Skin epidermis (tissue), 12 donors: ENCODE measurements around the gene NRG2.

ENCODE experiments used
- H3K27ac ChIP-seq, 21 experiments: fragments of 200-600 bp; sonication (generic) in 11 of 21; one replicate each; pipeline ENCODE4 v1.5.0; 2020; ENCODE audit warnings: mild to moderate bottlenecking in 3 of 21, inconsistent platforms in 2 of 21, moderate library complexity in 2 of 21
- H3K4me3 ChIP-seq, 7 experiments: fragments of 200-600 bp; sonication (generic) in 2 of 7; one replicate each; pipeline ENCODE4 v1.5.0; 2020; ENCODE audit warnings: inconsistent platforms in 2 of 7, mild to moderate bottlenecking in 2 of 7, moderate library complexity in 1 of 7

Gene NRG2

DNA sequence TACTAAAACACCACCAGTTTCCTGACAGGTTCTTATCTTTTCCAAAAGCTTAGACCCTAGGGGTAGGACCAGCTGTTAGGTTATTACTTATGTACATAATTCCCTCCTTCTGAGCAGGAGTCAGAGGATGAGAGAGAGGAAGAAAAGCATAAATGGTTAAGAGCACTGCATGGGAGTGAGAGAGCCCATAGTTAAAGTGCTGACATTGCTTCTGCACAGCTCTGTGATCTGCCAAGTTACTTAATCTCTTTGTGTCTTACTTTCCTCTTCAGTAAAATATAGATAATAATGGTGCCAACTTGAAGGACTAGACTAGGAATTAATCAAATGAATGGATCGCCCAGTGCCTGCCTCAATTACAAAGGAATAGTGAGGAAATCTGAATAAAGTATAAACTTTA, 66.4 kb downstream of the NRG2 start:
- H3K4me3 ChIP-seq, result no peak overlapping the region

DNA sequence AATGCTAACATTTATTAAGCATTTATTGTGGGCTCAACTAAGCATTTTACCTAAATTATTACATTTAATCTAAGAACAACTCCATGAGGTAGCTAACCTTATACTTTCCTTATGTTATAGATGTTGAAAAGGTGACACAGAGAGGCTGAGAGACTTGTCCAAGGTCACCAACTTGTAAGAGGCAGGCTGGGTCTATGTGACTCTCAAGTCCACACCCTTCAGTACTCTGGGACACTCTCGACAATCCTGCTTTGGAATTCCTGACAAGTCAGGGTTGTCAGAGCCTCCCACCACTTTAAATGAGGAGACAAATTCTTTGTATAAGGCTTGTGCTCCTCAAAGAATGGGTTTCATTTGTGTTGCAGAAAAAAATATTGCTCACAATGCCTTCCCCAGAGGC, 67.2 kb downstream of the NRG2 start:
- Histone ChIP-seq H3K4me3 (no peak overlapping the region), H3K27ac (no peak overlapping the region)

More for the DNA sequence above, 66.4 kb downstream of the NRG2 start:
- H3K27ac ChIP-seq, result no peak overlapping the region

DNA sequence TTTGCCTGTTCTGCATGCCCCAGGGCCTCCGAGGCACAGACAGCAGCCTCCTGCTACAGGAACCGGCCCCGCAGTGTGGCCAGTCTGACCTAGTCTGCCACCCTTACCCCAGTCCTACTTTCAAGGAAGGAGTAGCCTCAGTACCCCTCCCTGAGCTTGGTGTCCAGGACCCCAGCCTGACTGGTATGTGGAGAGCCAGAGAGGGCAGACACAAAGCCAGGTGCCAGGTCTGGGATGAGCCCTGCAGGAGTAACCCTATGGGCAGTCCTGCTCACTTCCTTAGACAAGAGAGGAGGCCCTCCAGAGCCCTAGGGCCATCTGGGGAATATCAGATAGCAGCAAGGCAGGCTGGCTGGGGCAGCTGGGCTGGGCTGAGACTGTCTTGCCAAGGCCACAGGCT, 67.8 kb downstream of the NRG2 start:
- Histone ChIP-seq H3K27ac (no peak overlapping the region), H3K4me3 (no peak overlapping the region)

DNA sequence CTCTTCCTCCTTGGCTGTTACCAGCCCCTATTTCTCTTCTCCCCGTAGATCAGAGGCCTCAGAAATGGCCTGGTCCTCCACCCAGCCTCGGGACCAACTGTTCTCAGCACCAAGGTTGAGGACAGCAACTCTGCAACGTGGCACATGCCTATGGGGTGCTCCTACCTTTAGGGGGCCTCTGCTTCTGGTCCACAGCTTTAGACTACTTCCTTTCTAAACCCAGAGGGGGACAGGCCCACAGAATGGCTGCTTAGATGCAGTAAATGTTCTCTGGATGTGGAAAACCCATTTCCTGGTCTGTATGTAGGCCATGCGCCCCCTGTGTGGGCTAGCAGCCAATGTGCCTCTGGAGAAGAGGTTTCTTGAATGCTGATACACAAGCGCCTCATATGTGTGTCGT, 68.4 kb downstream of the NRG2 start:
- H3K4me3 ChIP-seq, result no peak overlapping the region
- H3K27ac ChIP-seq, result no peak overlapping the region

DNA sequence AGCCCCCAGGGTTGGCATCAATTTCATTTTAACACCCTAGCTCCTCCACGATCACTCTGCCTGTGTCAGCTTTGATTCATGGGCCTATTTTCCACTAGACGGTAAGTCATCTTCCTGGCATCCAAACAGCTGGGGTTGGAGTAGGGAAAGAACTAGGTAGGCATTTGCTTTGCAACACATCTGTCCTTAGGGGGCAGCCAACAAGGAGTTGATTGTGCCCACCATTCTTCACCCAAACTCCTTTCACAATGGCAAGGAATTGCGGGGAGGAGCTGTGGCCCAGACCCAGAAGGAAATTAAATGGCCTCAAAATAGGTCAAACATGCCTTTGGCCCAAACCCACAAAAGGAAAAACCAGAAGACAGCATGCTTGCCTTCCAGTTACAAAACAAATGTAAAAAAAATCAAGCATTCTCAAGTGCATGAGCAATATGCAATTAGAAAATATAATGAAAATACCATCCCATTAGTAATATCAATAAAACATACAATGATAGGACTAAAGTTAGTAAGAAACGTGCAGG, 71.8 kb downstream of the NRG2 start:
- Histone ChIP-seq H3K27ac (no peak overlapping the region), H3K4me3 (no peak overlapping the region)

DNA sequence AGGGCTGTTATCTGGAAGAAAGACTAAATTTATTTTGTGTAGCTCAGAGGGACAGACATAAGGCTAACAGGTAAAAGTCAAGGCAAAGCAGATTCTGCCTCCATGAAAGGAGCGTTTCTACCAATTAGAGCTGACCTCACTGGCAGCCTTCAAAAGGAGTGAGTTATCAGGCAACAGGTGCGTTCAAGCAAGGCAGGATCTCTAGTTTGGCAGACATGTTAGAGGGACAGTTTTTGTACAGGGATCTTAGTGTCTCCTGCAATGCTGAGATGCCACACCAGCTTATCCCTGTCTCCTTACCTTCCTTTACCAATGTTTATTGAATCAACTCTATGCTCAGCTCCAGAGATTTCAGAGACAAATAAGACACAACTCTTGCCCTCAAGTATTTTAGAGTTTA, 73.8 kb downstream of the NRG2 start:
- H3K27ac ChIP-seq, result no peak overlapping the region
- H3K4me3 ChIP-seq, result no peak overlapping the region

DNA sequence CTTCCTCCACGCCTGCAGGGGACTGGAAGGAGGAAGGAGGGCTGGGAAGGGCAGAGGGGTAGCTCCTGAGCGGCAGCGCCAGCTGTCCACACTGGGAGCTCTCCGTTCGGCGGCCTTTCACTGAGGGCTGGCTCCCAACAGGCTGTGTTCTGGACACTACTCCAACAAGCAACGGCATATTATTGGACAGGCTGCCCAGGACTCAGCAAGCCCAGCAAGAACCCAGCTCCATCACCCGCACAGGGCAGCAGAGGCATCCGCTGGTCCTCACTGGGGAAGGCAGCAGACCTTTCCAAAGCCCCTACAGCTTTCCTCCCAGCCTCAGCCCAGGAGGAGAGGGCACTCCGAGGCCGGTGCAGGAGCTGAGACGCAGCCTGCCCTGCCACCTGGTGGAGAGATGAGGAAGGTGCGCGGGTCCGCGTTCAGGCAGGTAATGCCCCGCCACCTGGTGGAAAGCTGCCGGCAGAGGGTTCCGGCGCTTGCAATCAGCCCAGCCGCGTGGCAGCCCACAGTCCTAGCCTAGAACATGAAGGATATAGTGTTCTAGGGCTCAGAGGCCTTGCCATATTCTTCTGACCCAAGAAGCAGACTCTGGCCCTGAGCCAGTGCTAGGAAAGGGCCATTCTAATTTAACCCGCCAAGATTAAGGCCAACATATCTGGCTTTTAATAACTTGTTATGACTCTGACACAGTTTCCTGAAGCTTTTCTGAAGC, 74.4 kb downstream of the NRG2 start:
- Histone ChIP-seq H3K4me3 (no peak overlapping the region), H3K27ac (no peak overlapping the region)

DNA sequence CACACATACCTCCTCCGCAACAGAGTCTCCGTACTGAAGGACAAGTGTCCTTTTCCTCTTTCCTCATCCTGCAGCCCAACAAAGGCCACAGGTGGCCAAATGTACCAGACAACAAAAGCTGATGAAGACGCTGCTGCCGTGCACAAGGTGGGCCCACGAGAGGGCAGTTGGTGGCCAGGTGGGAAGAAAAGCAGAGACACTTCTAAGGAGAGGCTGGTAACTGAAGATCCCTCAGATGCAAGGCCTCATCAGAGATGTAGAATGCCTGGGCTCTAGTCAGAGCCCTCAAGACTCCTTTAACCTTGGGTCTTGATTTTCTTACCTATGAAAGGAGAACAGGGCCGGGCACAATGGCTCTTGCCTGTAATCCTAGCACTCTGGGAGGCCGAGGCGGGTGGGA, 75.7 kb downstream of the NRG2 start:
- Histone ChIP-seq H3K27ac (no peak overlapping the region), H3K4me3 (no peak overlapping the region)

DNA sequence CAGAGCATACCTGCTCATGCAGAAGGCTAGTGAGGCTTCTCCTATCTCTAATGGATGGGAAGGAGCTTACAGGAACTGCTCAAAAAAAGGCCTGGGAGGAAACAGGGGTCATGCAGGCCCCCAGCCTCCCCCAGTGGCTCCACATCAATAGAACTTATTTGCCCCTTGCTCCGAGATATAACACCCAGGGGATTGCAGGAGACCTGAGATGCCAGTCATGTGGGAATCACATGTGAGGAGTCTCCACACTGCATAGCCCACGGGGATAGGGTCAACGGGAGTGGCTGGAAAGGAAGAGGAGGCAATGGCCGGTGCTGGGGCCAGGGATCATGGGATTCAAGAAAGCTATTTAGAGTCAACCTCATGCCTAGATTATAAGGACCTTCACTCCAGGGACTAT, 76.2 kb downstream of the NRG2 start:
- Histone ChIP-seq H3K27ac (no peak overlapping the region), H3K4me3 (no peak overlapping the region)

DNA sequence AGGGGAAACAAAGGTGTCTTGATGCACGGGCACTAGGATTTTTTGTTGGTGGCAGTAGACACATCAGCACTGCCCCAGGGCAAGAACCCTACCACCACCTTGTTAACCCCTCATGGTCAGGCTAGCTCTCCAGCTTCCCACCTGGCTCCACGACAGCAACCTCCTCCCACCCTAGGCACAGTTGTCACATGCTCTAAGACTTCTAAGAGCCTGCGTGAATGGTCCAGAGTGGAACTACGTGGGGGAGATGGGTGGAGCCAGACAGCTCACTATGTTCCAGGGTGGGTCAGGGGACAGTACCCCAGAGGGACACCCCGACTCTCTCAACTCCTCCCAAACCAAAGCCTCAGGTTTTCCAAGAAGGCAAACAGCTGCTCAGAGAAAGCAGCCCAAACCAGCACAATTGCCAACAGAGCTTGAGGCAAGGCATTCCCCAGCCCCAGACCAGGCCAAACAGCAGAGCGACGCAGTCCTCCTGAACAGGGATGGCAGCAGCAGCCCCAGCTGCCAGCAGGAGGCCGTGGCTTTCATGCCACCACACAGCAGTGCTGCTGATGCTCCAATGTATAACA, 78.0 kb downstream of the NRG2 start:
- Histone ChIP-seq H3K27ac (no peak overlapping the region), H3K4me3 (no peak overlapping the region)

DNA sequence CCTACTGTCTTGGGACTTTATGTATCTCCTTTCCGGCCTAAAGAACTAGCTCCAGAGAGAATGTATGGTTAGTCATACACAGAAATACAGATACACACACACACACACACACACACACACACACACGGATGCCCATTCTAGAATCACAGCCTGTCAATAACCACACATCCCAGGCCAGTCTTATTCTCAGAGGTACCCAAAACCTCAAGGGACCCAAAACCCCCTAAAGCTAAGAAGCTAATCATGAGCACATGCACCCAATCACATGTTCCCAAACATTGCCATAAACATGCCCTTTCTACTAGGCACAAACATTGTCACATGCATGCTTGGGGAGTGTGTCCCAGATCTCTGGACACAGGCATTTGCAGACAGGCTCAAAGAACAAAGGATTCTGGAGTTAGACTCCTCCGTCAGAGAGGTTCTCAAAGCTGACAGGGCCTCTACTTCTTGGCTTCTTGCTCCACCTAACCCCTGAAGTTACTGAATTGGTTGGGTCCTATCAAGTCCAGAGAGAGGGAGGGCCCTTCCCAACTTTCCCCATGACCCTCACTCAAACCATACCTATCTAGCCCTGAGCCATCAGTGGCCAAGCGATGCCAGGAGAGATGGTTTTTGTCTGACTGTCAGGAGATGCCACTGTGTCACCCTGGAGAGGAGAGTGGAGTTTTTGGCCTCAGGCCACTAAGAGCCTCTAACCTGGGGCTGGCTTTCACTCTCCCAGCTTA, 78.7 kb downstream of the NRG2 start:
- Histone ChIP-seq H3K27ac (no peak overlapping the region), H3K4me3 (no peak overlapping the region)

DNA sequence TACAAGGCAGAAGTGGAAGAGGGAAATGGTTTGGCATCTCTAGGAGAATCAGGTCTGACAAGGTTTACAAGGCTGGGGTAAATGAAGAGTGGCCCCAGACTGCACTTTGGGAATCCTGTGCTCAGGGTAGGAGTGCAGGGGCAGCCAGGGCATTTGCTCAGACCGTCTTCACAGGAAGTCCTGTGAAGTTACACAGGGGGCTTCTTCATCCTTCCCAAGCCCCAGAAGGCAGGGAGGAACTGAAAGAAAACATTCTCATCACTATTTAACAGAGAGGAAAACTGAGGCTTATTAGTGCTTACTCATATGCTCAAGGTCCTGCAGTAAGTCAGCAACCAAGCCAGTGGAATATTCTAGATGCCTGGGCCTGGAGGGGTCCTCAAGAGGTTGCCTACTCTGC, 80.7 kb downstream of the NRG2 start:
- no peak overlapping the region for H3K27ac ChIP-seq
- no peak overlapping the region for H3K4me3 ChIP-seq

DNA sequence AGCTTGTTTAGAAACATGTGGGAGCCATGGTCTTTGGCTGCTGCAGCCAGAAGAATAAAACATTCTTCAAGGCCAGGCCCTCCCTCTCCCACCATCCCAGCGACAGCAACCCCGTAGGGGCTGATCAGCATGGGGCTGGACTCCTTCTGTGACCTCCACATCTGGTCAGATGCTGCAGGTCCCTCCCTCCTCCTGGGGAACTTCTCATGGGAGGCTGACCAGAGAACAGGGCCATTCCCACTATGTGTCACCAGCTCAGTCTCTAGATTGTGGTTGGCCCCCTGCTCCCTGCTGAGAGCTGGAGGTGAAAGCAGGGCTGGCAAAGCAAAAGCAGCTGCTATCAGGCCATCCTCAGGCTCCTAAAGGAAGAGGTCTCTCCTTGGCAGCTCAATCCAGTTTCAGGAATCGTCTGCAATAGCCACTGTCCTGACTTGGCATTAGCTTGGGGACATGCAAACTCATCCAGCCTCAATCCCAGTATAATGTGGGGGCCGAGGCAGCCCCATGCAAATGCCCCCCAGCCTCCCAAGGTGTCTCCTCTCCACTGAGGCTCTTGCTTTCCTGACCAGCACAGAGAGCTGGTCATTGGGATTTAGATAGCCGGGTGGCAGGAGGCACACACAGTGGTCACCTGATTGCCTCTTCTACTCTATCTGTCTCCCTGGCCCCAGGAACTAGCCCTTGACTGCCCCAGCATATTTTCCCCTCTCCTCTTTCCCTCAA, 81.5 kb downstream of the NRG2 start:
- Histone ChIP-seq H3K4me3 (no peak overlapping the region), H3K27ac (no peak overlapping the region)

DNA sequence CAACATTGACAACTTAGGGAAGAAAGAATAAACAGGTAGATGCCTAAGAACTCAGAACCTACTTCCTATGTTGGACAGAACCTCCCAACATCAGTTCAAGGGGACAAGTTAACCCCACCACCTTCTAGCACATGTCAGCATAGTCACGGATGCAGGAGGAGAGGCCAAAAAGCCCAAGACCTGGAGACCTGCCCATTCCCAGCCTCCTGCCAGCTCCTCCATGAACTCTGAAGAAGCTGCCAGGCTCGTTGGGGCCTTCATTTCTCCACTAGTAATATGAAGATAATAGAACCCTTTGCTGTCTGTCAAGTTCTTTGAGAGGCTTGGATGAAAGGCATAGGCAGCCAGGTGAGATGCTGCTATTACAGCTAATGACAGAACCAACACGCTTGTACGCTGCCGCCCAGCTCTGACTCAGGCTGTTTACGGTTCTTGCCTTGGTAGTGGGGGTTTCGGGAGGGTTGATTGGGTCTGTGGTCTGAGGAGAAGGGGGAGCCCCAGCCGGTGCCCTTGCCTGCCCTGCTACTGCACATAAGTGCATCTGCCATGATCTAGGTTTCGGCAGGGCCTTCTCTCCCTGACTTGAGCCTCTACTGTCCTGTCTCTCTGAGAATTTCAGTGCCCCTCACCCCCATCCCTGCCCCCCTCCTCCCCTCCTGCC, 82.2 kb downstream of the NRG2 start:
- H3K27ac ChIP-seq, result peak overlapping the region in 1 of 21 experiments; percentile 12
- H3K4me3 ChIP-seq, result no peak overlapping the region

DNA sequence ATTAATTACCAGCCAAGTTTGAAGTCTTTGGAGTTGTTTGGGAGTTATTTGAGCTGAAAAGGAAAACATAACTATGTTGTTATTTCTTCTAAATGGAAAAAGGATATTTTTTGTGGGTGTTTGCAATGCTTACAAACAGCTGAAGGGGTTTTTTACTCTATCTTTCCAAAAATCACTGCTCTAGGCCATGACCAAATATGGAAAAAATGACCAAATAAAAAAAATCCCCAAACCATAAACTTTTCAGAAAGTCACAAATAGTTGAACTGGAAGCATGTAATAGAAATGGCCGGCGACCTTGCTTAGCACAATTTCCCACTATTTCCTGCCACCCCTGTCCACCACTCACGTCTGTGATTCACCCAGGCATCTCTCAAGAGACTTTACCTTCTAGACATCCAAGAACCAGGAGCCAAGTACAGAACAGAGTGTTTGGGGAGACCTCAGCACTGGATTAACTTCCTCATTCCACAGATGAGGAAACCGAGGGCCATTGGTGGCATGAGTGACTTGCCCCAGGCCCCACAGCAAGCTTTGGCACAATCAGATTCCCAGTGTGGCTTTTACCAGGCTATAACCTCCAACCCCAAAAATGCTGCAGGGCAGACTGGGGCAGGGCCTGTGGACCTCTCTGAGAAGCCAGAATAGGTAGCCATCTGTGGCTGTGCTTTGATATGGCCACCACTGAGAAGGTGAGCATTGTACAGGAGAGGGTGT, 84.5 kb downstream of the NRG2 start:
- H3K4me3 ChIP-seq, result no peak overlapping the region
- no peak overlapping the region for H3K27ac ChIP-seq

DNA sequence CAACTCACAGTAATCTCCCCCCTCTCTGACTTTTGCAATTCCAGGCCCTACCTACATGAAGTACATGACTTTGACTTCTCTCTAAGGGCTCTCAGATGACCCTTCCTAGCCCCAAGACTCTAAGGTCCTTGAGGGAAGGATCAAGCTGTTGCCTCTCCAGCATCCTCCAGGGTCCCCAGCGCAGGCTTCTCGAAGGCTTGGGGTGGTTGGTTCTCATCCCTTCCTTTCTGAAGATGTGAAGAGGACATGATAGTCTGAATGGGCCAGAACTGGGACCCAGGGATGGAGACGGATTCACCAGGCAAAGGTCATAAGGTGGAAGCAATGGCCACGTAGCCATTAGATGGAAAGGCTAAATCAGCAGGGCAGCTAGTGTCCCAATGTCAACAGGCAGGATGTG, 86.8 kb downstream of the NRG2 start:
- Histone ChIP-seq H3K27ac (no peak overlapping the region), H3K4me3 (no peak overlapping the region)

DNA sequence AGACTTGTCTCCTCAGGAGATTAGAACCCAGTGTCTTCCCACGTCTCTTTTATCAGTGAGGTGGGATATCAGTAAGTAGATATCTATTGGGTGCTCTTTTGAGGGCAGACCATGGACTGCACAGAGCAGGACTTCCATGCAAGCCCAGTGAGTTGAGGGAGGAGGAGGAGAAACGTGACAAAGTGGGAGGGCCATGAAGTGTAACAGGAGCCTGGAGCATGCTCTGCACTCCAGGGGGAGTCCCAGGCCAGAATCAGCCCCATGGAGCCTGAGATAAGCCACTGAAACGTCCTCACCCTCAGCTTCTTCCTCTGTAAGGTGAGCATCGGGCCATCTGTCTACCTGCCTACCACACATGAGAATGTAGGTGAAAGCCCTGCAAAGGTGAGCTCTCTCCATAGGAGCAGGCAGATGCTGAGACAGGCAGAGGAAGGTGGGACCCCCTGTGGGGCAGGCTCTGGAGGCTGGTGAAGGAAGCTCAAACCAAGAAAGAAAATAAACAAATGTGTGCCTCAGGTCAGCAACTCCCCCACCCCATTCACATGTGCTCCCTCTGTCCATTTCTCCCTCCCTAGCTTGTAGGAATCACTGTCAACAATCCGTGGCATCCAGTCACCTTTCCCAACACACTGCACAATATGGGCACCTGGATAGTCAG, 87.4 kb downstream of the NRG2 start:
- Histone ChIP-seq H3K27ac (no peak overlapping the region), H3K4me3 (no peak overlapping the region)

DNA sequence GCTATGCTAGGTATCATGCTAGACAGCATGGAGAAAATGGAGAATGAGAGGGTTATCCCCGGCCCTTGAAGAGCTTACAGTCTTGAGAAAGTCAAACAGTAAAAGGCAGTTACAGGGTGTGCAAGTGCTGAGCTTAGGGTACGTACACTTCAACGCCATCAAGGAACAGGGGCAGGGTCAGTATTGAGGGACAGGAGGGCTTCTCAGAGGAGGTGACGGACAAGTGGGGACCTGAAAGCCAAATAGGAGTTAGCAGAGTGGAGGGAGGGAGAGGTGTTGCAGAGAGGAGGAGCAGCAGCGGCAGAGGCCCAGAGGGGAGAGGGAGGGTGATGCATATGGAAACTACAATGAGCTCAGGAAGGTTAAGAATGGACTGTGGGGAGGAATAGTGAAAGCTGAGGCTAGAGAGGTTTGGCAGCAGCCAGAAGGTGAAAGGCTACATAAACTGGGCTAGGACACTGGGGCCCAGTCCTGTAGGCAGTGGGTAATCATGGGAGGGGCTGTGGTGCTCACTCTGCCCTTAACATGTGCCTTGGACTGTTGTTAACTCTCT, 88.0 kb downstream of the NRG2 start:
- H3K4me3 ChIP-seq, result no peak overlapping the region
- H3K27ac ChIP-seq, result no peak overlapping the region

DNA sequence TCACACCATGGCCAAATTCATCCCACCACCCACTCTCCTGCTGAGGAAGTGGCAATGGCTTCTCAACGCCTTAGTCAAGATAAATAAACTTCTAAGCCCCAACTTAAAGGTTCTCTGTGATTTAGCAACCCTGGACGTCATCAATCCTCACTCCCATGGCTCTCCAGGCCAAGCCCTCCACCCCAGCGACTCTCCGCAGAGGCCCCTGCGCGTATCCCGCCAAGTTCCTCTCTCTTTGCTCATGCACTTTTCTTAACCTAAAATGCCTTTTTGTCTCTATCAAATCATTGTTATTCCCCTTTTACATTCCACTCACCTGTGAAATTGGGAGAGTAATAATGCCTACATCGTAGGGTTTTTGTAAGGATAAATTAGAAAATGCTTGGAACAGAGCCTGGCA, 88.6 kb downstream of the NRG2 start:
- Histone ChIP-seq H3K4me3 (no peak overlapping the region), H3K27ac (no peak overlapping the region)
